Measurements from ENCODE around the gene CDC42BPB.

The CDC42BPB gene

GRCh38 chr14:102924632-102925588 is 132.4 kb downstream of the CDC42BPB start:
- TF ChIP-seq, protein P1, sequence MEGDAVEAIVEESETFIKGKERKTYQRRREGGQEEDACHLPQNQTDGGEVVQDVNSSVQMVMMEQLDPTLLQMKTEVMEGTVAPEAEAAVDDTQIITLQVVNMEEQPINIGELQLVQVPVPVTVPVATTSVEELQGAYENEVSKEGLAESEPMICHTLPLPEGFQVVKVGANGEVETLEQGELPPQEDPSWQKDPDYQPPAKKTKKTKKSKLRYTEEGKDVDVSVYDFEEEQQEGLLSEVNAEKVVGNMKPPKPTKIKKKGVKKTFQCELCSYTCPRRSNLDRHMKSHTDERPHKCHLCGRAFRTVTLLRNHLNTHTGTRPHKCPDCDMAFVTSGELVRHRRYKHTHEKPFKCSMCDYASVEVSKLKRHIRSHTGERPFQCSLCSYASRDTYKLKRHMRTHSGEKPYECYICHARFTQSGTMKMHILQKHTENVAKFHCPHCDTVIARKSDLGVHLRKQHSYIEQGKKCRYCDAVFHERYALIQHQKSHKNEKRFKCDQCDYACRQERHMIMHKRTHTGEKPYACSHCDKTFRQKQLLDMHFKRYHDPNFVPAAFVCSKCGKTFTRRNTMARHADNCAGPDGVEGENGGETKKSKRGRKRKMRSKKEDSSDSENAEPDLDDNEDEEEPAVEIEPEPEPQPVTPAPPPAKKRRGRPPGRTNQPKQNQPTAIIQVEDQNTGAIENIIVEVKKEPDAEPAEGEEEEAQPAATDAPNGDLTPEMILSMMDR (IDR thresholded peaks at IDR 0.05; ENCODE audit: low read length, missing control alignments), result peak; percentile 30
- H3K4me3 ChIP-seq (replicated peaks; ENCODE audit: low read depth, low read length), result no peak overlapping the region
- DNase-seq (ENCODE audit: low read depth), result no peak

- H3K4me3 ChIP-seq (replicated peaks; ENCODE audit: low read depth, low read length), result no peak overlapping the region
- TF ChIP-seq, protein P1 (IDR thresholded peaks at IDR 0.05; ENCODE audit: low read length, missing control alignments), result no peak
- DNase-seq (ENCODE audit: low read depth), result no peak
Measured at GRCh38 chr14:102923925-102924486, 133.3 kb downstream of the CDC42BPB start.

GRCh38 chr14:102923201-102923924 is 134.0 kb downstream of the CDC42BPB start:
- TF ChIP-seq, protein P1 (IDR thresholded peaks at IDR 0.05; ENCODE audit: low read length, missing control alignments), result no peak
- DNase-seq (ENCODE audit: low read depth), result no peak
- H3K4me3 ChIP-seq (replicated peaks; ENCODE audit: low read depth, low read length), result peak overlapping the region; percentile 21

GRCh38 chr14:102922490-102923200 is 134.7 kb downstream of the CDC42BPB start, which contains the start of gene AMN:
AMN (plus strand) TSS chr14:102922663; CDS start chr14:102922689, 26 bp downstream.
- H3K4me3 ChIP-seq (replicated peaks; ENCODE audit: low read depth, low read length), result peak within 1 kb of the TSS; percentile 21
- TF ChIP-seq, protein P1 (IDR thresholded peaks at IDR 0.05; ENCODE audit: low read length, missing control alignments), result no peak
- peak; percentile 8 for DNase-seq (ENCODE audit: low read depth)

GRCh38 chr14:102920998-102921304 is 136.4 kb downstream of the CDC42BPB start:
- no peak for DNase-seq (ENCODE audit: low read depth)
- TF ChIP-seq, protein P1 (IDR thresholded peaks at IDR 0.05; ENCODE audit: low read length, missing control alignments), result no peak

DNA sequence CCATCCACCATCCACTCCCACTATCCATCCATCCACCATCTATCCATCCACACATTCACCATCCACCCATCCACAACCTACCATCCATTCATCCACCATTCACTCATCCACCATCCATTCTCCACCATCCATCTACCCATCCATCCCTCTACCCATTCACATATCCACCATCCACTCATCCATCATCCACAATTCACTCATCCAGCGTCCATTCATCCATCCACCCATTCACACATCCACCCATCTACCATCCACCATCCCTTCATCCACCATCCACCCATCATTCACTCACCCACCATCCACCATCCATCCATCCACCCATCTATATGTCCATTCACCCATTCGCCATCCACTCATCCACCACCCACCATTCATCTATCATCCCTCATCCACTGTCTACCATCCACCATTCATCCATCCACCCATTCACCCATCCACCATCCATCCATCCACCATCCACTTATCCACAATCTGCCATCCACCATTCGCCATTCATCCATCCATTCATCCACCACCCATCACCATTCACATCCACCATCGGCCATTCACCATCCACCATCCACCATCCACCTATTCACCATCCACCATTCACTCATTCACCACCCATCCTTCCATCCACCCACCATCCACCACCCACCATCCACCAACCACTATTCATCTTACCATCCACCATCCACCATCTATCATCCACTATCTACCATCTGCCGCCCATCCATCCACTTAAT is 136.9 kb downstream of the CDC42BPB start:
- H3K4me3 ChIP-seq (replicated peaks; ENCODE audit: low read depth, low read length), result no peak overlapping the region
- no peak for DNase-seq (ENCODE audit: low read depth)

More at GRCh38 chr14:102920998-102921304, 136.4 kb downstream of the CDC42BPB start:
- no peak overlapping the region for H3K4me3 ChIP-seq (replicated peaks; ENCODE audit: low read depth, low read length)

More for the DNA sequence above, 136.9 kb downstream of the CDC42BPB start:
- TF ChIP-seq, protein P1 (IDR thresholded peaks at IDR 0.05; ENCODE audit: low read length, missing control alignments), result no peak

All from fibroblast of pulmonary artery (primary cell).